SU-DHL-6 (cell line): ENCODE results near the gene ISM1.
"Not testable (repeated sequence)": the region's sequence is repeated elsewhere in the genome, so short reads cannot be mapped to it uniquely, and the experiment has no call there.

Experiments
- H2AFZ ChIP-seq: fragments of 200-600 bp; sonication (generic); 2 replicates; pipeline ENCODE4 v1.6.1; 2014; ENCODE audit warnings: low read depth, mild to moderate bottlenecking, moderate library complexity, mixed read lengths, antibody characterized with exemption, low read length; ENCODE audit not compliant: severe bottlenecking
- H3F3A ChIP-seq: fragments of 200-600 bp; shearing (Covaris generic); 2 replicates; pipeline ENCODE4 v1.6.0; 2016; ENCODE audit warnings: antibody characterized with exemption, mild to moderate bottlenecking; ENCODE audit not compliant: insufficient read depth
- H3K27ac ChIP-seq: fragments of 200-600 bp; sonication (generic); 2 replicates; pipeline ENCODE4 v1.5.1; 2016; ENCODE audit warnings: low read depth, mild to moderate bottlenecking, low read length, moderate library complexity, mixed read lengths
- H3K27me3 ChIP-seq: fragments of 200-600 bp; sonication (generic), shearing (Covaris generic); 2 replicates; pipeline ENCODE4 v1.6.0; 2014; ENCODE audit warnings: mild to moderate bottlenecking, low read length
- H3K36me3 ChIP-seq: fragments of 200-600 bp; sonication (generic); 2 replicates; pipeline ENCODE4 v1.6.1; 2014; ENCODE audit warnings: mild to moderate bottlenecking, low read length, mixed read lengths
- H3K4me2 ChIP-seq: fragments of 300-600, 200-600 bp; shearing (Covaris generic), sonication (generic); 2 replicates; pipeline ENCODE4 v1.6.0; 2014; ENCODE audit warnings: low read length, low read depth, mild to moderate bottlenecking; ENCODE audit not compliant: poor library complexity, severe bottlenecking
- H3K4me3 ChIP-seq: fragments of 200-600 bp; sonication (generic); 2 replicates; pipeline ENCODE4 v1.5.1; 2014; ENCODE audit warnings: antibody characterized with exemption, low read length, mild to moderate bottlenecking, mixed read lengths; ENCODE audit not compliant: insufficient read depth, poor library complexity, severe bottlenecking
- H3K79me2 ChIP-seq: fragments of 200-600 bp; sonication (generic); 2 replicates; pipeline ENCODE4 v1.6.1; 2014; ENCODE audit warnings: mild to moderate bottlenecking, low read length, moderate library complexity; ENCODE audit not compliant: insufficient read depth
- H3K9ac ChIP-seq: fragments of 200-600 bp; sonication (generic); 2 replicates; pipeline ENCODE4 v1.7.0; 2014; ENCODE audit warnings: mild to moderate bottlenecking, low read length
- H3K9me2 ChIP-seq: fragments of 200-600 bp; sonication (generic); replicated peaks from 2 replicates; pipeline ENCODE4 v1.6.1; 2014; ENCODE audit warnings: low read length; ENCODE audit not compliant: insufficient read depth
- H3K9me3 ChIP-seq: fragments of 200-600 bp; sonication (generic); 2 replicates; pipeline ENCODE4 v1.6.1; 2014; ENCODE audit warnings: low read length, mixed read lengths; ENCODE audit not compliant: insufficient read depth
- H4K20me1 ChIP-seq: fragments of 200-600 bp; sonication (generic); 2 replicates; pipeline ENCODE4 v1.6.1; 2014; ENCODE audit warnings: low read depth, mild to moderate bottlenecking, antibody characterized with exemption, low read length, moderate library complexity, mixed read lengths
- EZH2phosphoT487 ChIP-seq: fragments of 200-600 bp; sonication (generic), shearing (Covaris generic); conservative IDR thresholded peaks from 2 replicates; pipeline ENCODE4 v1.6.1; 2018; ENCODE audit warnings: mild to moderate bottlenecking, antibody characterized with exemption, low read length, moderate library complexity, mixed read lengths
- TF ChIP-seq, protein P1 (sequence below): fragments of 200-600 bp; sonication (generic); IDR thresholded peaks from one replicate; pipeline ENCODE4 v1.5.1; 2017; ENCODE audit warnings: antibody characterized with exemption, mild to moderate bottlenecking, low read length, moderate library complexity; ENCODE audit not compliant: insufficient read depth, poor library complexity, severe bottlenecking

ISM1 gene

DNA sequence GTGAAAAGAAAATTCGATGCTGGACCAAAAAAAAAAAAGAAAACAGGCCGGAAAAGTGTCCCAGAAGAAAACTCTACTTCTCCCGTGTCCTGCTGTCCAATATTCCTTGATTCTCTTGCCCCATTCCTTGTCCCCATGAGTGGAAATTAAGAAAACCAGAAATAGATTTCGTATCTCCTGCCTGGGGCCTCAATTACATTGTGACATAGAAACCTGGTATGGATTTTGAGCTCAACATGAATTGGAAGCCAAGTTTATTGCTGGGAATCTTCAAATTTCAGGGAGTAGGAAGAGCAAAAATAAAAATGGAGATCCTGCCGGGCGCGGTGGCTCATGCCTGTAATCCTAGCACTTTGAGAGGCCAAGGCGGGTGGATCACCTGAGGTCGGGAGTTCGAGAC, 11.9 kb downstream of the ISM1 start:
- H4K20me1 ChIP-seq, result no peaks in the 10 kb centered on the region
- H3K9ac ChIP-seq, result no peak overlapping the region
- no peak overlapping the region for H2AFZ ChIP-seq
- H3K27ac ChIP-seq, result no peak overlapping the region
- H3K4me2 ChIP-seq, result no peak overlapping the region
- H3K27me3 ChIP-seq, result no peaks in the 10 kb centered on the region
- H3F3A ChIP-seq, result no peaks in the 10 kb centered on the region
- TF ChIP-seq, protein P1, sequence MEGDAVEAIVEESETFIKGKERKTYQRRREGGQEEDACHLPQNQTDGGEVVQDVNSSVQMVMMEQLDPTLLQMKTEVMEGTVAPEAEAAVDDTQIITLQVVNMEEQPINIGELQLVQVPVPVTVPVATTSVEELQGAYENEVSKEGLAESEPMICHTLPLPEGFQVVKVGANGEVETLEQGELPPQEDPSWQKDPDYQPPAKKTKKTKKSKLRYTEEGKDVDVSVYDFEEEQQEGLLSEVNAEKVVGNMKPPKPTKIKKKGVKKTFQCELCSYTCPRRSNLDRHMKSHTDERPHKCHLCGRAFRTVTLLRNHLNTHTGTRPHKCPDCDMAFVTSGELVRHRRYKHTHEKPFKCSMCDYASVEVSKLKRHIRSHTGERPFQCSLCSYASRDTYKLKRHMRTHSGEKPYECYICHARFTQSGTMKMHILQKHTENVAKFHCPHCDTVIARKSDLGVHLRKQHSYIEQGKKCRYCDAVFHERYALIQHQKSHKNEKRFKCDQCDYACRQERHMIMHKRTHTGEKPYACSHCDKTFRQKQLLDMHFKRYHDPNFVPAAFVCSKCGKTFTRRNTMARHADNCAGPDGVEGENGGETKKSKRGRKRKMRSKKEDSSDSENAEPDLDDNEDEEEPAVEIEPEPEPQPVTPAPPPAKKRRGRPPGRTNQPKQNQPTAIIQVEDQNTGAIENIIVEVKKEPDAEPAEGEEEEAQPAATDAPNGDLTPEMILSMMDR, result no peak
- H3K9me3 ChIP-seq, result no peaks in the 10 kb centered on the region
- no peaks in the 10 kb centered on the region for H3K36me3 ChIP-seq
- H3K79me2 ChIP-seq, result no peaks in the 10 kb centered on the region
- H3K9me2 ChIP-seq, result no peaks in the 10 kb centered on the region
- no peak overlapping the region for H3K4me3 ChIP-seq

DNA sequence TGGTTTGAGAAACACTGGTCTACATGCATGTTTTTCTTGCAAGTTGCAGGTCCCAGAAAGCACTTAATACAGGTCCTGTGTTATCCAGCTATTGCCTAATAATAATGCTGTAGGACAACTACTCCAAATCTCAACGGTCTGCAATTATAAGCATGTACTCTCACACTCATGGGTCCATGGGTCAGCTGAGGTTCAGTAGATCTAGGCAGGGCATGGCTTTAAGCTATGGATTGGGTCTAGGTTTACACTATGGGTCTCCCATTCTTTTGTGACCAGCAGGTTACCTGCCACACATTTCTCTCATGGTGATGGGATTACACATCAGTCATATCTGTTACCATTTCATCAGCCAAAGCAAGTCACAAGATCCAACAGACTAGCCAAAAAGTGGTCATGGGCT, 13.9 kb downstream of the ISM1 start:
- Histone ChIP-seq H3K27ac (no peak overlapping the region), H2AFZ (no peak overlapping the region), H3K4me2 (no peak overlapping the region), H3F3A (no peaks in the 10 kb centered on the region), H3K9me2 (no peaks in the 10 kb centered on the region), H3K79me2 (no peaks in the 10 kb centered on the region), H3K9me3 (no peaks in the 10 kb centered on the region), H3K27me3 (no peaks in the 10 kb centered on the region), H4K20me1 (no peaks in the 10 kb centered on the region), H3K9ac (no peak overlapping the region), H3K4me3 (no peak overlapping the region), H3K36me3 (no peaks in the 10 kb centered on the region)
- TF ChIP-seq EZH2phosphoT487, result no peak
- TF ChIP-seq, protein P1, result no peak

DNA sequence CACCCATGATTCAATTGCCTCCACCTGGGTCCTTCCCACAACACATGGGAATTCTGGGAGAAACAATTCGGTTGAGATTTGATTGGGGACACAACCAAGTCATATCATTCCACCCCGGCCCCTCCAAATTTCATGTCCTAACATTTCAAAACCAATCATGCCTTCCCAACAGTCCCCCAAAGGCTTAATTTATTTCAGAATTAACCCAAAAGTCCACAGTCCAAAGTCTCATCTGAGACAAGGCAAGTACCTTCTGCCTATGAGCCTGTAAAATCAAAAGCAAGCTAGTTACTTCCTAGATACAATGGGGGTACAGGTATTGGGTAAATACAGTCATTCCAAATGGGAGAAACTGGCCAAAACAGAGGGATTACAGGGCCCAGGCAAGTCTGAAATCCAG, 15.3 kb downstream of the ISM1 start:
- not testable (repeated sequence) for H4K20me1 ChIP-seq, H3K27me3 ChIP-seq, H3K9me2 ChIP-seq, H3K4me3 ChIP-seq, H3K9ac ChIP-seq, H3K9me3 ChIP-seq, H3K79me2 ChIP-seq, H3K36me3 ChIP-seq, H3K27ac ChIP-seq, H3F3A ChIP-seq, H3K4me2 ChIP-seq, H2AFZ ChIP-seq

DNA sequence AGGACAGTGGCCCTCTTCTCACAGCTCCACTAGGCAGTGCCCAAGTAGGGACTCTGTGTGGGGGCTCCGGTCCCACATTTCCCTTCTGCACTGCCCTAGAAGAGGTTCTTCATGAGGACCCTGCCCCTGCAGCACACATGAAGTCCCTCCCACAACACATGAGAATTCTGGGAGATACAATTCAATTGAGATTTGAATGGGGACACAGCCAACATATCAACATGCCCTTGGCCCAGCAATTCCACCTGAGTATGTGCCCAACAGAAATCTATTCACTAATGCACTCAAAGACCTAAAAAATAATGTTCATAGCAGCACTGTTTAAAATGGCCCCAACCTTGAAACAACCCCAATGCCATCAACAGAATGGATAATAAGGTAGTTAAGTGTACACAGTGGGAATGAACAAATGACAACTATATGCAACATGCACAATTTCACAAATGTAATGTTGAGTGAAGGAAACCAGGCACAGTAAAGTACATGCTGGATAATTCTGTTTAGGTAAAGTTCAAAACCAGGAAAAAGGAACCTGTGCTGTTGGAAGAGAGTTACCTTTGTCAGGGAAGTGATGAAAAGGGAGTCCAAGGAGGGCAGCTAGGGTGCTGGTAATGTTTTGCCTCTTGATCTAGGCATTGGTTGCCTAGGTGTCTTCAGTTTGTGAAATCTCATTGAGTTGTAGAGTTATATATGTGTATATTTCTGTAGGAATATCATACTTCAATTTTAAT, 16.1 kb downstream of the ISM1 start:
- H2AFZ ChIP-seq, result no peak overlapping the region
- H3K9me2 ChIP-seq, result no peaks in the 10 kb centered on the region
- H3K27me3 ChIP-seq, result no peaks in the 10 kb centered on the region
- H3K4me3 ChIP-seq, result no peak overlapping the region
- H3K9me3 ChIP-seq, result no peaks in the 10 kb centered on the region
- H3K79me2 ChIP-seq, result no peaks in the 10 kb centered on the region
- no peaks in the 10 kb centered on the region for H3F3A ChIP-seq
- no peaks in the 10 kb centered on the region for H3K36me3 ChIP-seq
- TF ChIP-seq, protein P1, result no peak
- no peak for TF ChIP-seq EZH2phosphoT487
- H3K27ac ChIP-seq, result no peak overlapping the region
- H4K20me1 ChIP-seq, result no peaks in the 10 kb centered on the region
- no peak overlapping the region for H3K9ac ChIP-seq
- no peak overlapping the region for H3K4me2 ChIP-seq
